Cerebellar cortex (tissue), 1 donor: ENCODE results near the gene ZFP90.
A peak's percentile ranks its signal among the peaks of the same experiment; 100 is the strongest.
"Not testable (repeated sequence)": the region's sequence is repeated elsewhere in the genome, so short reads cannot be mapped to it uniquely, and the experiment has no call there.

Source experiments
- DNase-seq: peaks from one replicate; pipeline ENCODE4 v3.0.0-alpha.2; 2015; ENCODE audit warnings: low spot score

Gene ZFP90

DNA sequence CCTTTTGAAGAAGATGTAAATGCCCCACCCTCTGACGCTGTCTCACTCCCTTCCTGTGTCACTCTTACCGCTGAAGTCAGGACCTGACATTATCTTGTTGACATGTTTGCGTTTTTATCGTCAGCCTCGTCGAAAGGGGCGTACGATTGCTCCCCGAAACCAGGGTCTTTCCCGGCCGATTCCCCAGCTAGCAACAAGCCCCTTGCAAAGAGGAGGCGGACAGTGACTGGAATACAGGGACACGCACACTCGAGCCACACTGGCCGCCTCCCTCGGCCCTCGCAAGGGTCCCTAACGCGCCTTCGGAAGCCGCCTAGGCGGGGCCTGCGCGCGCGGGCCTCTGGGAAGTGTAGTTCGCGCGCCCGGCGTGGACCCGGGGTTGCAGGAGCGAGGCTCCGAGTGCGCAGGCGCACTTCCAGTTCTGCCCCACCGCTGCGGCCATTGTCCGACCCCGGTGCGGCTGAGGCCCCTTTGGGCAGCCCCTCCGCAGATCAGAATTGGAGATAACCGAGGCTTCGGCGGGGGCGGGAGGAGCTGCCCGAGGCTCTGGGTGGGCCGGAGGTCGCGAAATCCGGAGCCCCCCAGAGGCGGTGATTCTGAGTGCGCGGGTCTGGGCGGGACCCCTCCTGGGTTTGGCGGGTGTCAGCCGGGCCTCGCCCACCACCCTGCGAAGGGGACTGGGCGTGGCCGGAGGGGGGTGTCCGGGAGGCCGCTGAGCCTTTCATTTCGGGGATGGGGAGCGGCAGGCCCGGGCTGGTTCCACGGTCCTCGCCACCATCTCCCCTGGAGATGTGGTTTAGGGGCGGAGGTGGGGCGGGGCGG is at the start of gene ZFP90:
Gene ZFP90, plus strand, starts transcription at position 412 of the 822 bp plus-strand sequence. CDS start 502 bp downstream, outside the sequence.
- DNase-seq = peak; percentile 88

DNA sequence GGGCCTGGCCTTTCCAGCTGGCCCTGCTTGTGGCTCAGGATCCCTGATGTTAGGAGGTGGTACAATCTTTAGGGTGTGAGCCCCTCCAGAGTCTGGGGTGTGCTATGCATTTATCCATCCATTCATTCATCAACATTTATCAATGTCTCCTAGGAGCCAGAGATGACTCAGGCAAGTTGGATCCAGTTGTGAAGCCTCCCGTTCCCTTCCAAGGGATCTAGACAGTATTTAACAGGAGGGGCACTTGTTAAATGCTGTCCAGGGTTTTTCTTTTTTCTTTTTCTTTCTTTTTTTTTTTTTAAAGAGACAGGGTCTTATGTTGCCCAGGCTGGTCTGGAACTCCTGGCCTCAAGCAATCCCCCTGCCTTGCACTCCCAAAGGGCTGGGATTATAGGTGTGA is 48.7 kb upstream of the ZFP90 start:
- no peak for DNase-seq

DNA sequence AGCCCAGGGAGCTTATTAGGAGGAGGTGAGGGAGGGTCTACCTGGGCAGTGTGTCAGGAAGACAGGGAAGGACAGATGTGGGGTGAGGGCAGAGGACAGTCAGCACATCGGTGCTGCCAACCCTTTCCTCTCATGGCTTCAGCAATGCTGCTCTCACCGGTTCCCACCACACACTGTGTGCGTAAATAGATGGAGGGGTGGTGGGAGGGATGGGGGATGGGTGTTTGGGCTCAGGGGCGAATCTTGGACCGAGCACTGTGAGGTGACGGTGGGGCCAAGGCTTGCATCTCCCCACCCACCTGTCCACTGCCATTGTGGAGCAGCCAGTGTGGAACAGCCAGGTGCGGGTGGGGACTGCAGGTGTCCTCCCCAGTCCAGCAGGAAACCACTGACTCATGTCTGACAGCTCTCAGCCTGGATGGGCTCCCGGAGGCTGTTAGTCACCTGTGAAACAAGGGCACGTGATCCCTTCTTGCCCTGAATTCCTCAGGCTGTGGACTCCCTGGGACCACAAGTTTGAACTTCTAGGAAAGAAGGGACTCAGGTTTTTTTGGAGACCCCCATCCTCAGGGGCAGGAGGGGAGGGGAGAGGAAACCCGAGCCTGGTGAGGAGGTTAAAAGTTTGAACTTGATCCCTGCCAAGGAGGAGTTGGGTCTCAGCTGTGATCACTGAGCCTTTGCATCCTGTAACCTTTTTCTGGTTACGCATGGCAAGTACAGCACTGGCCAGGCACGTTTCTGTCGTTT is 48.1 kb upstream of the ZFP90 start:
- DNase-seq = peak; percentile 51

DNA sequence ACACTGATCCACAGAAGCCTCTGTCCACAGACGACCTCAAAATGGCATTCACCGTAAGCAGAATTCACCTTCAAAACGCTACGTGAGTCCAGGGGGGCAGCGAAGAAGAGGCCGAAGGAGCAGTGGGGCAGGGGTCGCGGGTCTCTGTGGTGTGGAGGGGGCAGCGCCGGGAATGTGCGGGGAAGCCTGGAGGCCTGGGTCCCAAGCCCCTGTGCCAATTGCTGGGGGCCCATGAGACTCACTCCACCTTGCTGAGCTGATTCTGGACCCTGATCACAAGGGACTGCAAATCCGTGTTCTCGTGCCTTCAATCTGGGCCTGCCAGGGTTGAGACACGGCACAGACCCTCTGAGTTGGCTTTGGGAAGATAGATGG is 47.5 kb upstream of the ZFP90 start:
- DNase-seq = no peak

DNA sequence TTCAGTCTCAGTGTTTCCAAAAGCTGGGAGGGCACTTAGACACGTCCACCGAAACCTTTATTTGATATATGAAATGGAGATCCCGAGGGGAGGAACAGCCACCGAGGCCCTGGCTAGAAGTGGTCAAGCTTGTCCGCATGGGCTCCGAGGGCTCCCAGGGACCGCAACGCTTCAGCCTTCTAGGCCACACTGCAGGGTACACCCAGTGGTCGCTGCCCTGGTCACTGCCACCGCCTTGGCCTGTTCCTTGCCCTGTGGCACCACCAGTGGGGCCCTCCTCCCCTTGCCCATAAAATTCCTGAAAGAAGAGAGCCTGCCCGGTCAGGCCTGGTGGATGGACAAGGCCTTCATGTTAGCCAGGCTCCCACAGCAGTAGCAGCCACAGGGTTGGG is 46.9 kb upstream of the ZFP90 start:
- no peak for DNase-seq

DNA sequence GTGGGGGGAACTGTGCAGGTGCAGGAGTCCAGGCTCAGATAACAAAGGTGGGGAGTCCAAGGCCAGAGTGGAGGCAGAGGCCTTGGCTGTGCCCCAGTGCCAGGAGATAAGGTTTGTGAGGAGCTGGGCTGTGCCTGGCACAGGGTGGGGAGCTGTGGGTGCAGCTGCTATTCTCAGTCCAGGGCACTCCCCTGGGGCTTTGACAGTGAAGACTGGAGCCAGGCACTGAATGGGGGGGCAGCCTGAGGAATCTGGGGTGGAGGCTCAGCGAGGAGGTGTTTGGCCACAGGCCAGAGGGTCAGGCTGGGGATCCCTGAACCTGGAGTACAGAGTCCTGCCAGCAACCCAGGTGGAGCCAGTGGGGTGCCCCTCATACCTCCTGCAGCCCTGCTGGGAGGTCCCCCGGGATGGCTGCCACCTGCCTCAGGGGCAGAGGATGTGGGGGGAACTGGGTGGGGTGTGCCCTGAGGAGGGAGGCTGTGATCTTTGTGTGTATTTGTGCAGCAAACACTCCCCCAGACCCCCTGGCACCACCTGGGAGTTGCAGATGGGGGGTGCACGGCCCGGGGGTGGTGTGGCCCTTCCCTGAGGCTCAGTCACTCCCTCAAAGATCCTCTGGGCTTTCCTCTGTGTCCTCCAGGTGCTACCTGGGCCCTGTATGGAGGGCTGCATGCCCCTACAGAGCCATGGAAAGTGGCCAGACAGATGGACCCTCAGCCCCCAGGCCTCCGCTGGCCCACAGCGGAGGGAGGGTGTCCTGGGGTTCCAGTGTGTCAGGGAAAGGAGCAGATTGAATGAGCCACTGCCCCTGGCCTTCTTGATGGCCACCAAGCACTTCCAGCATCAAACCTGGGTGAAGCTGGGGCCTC is 46.3 kb upstream of the ZFP90 start:
- no peak for DNase-seq

DNA sequence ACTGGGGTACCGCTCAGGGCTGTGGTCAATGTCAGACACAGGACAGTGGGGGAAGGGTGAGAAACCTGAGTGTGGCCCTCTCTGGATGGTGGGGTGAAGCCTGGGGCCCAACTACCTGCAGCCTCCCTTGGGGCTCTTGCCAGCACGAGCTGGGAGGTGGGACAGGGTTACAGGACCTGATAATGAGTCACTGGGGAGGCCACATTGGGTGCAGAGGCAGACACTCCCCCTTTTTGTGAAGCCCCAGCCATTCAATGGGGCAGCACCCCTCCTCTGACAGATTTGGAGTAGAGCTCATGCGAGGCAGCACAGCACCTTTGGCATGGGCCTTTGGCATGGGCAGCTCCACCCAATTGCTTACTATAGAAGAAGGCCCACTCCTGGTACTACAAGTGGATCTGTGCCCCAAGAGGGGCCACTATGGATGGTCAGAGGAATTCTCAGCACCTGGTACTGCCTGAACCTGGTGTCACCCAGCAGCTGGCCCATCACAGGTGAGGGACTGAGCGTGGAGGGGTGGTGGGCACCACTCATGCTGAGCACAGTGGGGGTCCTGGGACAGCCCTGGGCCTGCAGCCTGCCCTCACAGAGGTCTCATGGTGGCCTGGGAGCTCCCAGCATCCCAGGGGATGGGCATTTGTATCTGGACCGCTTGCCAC is 45.5 kb upstream of the ZFP90 start:
- DNase-seq = no peak

DNA sequence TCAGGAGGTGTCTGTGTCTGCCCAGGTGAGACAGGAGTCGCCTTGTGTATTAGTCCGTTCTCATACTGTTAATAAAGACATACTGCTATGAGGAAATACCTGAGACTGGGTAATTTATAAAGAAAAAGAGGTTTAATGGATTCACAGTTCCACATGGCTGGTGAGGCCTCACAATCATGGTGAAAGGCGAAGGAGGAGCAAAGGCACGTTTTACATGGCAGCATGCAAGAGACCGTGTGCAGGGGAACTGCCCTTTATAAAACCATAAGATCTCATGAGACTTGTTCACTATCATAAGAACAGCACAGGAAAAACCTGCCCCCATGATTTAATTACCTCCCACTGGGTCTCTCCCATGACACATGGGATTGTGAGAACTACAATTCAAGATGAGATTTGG is 44.8 kb upstream of the ZFP90 start:
- DNase-seq = not testable (repeated sequence)

DNA sequence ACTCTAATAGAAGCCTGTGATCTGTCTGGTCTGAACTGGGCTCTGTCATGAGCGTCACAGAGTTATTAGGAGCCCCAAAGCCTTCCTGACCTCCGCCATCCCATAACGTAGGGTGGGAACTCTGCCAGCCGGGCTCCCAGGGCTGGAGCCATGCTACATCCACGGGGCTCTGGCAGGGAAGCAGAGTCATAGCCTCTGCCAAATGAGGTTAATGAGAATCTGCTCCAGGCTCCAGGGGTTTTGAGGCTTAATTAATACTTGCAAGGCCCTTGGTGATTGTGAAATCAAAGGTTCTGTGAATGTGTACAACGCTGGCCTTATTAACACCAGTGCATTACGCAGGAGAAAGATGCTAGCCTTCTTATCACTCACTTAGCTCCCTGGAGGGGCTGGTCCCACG is 42.4 kb upstream of the ZFP90 start:
- DNase-seq = no peak

DNA sequence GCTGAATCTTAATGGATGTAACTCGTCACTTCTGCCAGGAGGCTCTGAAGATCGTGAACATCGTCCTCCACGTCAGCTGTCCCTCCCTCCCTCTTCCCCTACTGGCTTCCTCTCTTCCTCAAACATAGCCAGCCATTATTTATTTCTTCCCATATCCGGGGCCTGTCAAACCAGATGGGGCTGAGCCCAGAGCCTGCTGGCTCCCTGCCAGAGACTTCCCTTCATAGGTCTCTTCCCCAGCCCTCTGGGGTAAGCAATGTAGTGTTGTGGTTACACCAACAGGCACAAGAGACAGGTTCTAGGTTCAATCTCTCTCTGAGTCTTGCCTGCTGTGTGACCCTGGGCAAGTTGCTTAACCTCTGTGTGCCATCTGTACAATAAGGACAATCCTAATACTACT is 40.1 kb upstream of the ZFP90 start:
- no peak for DNase-seq

DNA sequence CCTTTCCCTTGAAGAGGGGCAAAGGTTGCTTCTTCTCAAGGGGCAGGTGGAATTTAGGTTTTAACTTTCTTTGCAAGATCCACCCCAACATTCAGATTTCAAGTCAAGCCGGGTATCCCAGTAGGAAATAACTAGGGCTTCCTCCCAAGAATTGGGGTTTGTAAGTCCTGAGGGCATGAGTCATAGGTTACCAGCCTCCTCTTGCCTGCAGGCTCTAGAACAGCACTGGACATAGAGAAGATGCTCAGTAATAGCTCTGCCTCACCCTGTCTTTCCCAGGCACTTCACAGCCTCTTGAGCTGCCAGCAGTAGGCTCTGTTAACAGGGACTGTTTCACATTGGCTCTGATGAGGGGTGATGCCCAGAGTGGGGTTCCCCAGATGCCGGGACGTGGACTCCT is 35.8 kb upstream of the ZFP90 start:
- DNase-seq = no peak

DNA sequence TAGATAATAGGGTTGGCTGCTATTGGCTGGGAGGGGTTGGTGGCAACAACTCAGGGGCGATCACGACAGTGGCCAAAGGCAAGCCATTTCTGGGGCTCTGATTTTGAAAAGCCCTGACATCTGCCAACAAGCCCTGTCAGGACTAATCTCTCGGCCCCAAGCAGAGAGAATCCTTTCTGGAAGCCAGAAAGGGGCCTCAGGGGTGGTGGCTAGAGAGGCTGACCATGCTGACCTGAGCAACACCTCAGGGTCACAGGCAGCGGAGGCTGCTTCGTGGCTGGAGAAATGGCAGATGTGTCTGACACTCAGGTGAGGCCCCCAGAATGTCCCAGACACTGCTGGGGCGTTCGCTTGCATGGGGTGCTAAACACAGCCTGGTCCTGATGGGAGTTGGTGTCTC is 35.0 kb upstream of the ZFP90 start:
- no peak for DNase-seq

DNA sequence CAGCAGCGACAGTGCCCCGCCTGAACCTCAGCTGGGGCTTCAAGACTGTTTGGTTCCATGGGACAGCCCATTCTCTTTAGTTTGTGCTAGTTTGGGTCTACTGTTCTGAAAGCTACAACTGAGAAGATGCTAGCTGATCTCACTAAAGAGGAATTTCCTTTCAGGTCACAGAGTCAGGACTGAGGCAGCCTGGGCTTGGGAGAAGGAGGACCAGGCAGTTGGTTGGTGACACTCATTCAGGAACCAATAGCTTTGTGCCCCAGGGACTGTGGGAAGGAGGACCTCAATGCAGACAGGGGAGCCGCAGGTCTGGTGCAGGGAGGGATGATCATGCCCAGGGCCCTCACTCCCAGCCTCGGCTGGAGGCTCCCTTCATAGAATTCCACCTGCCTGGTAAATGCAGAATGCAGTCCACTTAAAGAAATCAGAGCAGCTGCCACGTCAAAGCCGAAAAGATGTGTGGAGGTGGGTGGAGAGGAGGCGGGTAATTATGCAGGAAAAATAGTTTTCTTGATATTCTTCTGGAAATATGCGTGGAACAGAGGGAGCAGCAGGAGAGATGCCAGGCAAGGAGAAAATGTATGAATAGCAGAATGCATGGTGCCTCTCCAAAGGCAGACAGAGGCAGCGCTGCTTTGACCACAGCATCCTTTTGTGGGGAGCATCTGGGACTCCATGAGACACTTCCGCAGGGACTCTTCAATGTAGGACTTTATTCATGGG is 32.6 kb upstream of the ZFP90 start:
- DNase-seq = no peak

DNA sequence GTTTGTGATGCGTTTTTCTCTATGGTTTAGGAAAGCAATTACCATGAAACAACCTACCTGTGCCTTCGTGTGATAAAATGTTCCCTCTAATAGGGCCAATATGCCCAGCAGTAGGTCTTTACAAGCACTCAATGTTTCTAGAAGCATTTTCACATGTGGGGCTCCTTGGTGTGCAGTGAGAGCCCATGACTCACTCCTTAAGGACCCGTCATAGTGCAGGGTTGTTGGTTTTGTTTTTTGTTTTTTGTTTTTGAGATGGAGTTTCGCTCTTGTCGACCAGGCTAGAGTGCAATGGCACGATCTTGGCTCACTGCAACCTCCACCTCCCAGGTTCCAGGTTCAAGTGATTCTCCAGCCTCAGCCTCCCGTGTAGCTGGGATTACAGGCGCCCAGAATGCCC is 31.1 kb upstream of the ZFP90 start:
- no peak for DNase-seq

DNA sequence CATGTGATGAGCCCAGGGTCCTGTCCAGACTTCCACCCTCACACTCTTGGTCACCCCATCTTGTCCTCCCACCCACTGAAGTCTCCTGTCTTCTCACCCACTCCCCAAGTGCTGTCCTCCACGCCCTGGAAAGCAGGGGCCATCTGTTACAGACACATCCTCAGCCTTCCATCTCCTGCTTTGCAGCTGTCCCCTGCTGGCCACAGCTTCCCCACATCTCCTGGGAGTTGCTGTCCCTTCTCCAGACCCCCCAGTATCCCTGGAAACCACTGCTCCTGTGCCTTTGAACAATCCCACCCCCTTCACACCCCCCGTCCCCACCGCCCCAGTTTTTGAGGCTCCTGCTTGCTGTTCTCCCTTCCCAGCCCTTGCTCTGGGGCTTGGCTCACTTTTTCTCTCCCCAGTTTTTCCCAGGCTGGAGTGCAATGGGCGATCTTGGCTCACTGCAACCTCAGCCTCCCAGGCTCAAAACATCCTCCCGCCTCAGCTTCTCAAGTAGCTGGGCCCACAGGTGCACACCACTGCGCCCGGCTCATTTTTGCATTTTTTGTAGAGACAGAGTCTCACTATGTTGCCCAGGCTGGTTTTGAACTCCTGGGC is 30.4 kb upstream of the ZFP90 start:
- DNase-seq = no peak

DNA sequence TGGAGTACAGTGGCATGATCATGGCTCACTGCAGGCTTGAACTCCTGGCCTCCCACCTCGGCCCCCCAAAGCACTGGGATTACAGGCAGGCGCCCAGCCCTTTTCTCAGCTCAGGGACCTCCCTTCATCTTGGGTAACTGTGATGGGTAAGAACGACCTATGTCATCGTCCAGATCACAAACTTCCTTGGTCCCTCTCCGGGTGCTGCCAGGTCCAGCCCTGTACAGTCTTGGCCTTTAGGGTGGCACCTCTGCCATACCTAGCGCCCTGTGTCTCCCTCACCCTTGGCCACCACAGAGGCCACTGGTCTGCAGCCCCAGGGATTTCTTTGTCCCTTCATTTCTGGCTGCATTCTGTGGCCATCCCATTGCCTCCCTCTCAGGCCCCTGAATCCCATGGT is 29.7 kb upstream of the ZFP90 start:
- DNase-seq = no peak

DNA sequence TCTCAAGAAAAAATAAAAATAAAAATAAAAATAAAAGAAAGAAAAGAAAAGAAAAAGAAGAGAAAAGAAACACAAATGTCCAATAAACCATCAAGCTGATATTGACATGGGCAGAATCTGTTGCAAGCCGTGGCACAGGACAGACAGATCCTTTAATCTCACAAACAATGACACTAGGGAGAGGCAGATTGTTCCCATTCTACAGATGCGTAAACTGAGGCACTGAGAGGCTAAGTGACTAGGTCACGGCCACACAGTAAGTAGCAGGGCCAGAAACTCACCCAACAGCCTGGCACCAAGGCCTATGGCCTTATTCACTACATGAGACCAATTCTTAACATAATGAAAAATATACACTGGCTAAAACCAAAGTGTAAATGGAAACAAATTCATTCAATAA is 28.3 kb upstream of the ZFP90 start:
- no peak for DNase-seq

DNA sequence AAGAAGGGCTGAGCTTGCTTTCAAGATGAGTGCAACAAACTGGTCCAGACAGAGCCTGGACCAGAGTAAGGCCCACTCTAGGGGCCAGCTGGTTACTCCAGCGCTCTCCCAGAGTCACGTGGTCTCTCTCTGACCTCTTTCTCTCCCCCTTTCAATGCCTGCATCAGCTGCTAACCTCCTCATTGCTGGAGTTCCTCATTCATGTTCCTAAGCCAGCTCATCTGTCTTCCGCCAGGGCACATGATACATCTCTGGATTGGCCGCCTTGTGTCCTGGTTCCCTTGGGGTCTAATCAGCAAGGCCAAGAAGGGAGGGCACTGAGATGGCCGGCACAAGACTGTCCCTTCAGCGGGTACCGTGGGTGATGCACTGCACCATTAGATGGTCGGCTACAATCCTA is 26.9 kb upstream of the ZFP90 start:
- DNase-seq = no peak

DNA sequence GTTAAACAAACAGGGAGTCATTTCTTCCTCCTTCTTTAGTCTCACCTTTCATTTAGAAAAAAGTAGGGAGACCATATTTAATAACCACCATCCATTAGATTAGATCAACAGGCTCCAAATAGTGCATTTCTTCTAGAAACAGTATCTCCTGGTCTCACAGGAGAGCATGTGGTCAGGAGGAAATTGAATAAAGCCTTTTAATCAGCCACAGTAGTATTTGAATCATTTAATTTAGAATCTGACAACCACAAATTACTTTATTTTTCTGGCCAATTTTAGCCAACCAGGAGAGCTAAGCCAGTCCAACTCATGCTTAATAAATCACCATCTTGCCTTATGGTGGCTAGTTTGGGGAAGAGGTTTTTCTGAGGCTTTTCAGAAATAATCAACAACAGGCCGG is 26.3 kb upstream of the ZFP90 start:
- no peak for DNase-seq

DNA sequence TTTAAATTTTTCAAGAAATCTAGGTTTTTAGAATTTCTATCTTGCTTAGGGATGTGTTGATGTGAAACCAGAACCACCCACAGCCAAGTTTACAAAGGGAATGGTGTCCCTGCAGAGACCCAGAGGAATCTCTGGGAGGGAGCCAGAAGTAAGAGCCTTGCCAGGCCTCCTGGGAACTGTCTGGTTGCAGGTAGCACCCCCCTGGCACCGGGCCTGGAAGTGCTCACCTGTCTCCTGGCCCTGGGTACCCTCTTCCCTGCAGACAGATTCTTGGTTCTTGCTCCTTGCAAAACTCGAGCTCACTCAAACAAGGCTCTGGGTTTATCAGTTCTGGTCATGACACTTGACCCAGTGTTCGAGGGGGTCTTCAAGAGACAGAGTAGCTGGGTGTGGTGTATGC is 24.6 kb upstream of the ZFP90 start:
- DNase-seq = no peak

DNA sequence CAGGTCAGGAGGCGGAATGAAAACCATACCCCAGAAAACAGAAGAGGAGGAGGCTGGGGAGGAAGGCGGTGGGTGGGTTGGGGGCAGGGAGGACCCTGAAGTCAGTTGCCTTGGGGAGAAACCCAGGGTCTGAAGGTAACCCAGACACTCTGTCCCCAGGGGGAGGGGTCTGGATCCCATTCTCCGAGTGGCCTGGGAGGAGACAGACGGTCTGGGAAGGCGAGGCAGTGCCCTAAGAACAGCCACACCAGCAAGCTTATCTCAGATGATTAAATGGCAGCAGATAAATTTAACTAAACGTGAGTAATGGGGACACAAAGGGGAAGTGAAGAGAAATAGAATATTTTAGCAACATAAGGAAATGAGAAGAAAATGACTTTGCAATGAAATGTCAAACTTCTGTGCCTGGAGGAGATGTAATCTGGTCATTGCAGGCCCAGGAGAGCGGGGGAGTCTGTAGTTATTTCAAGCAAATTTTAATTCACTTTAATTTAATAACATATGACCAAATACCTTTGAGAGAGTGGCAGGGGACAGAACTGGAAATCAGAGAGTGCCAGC is 21.4 kb upstream of the ZFP90 start:
- no peak for DNase-seq
